HG03378 (cell line): ENCODE measurements around the gene PPFIA1.

Experiments
- ATAC-seq: cut with Tn5 transposase; IDR thresholded peaks from one replicate; pipeline ENCODE4 v1.9.1; 2021; ENCODE audit warnings: mild to moderate bottlenecking, moderate library complexity; ENCODE audit not compliant: unreplicated experiment

Gene PPFIA1

GRCh38 chr11:70352601-70353000 lies 82.1 kb downstream of the PPFIA1 start:
- ATAC-seq: no peak

GRCh38 chr11:70353329-70353728 lies 82.8 kb downstream of the PPFIA1 start:
- no peak for ATAC-seq

GRCh38 chr11:70353900-70354568 lies 83.5 kb downstream of the PPFIA1 start:
- ATAC-seq: no peak

DNA sequence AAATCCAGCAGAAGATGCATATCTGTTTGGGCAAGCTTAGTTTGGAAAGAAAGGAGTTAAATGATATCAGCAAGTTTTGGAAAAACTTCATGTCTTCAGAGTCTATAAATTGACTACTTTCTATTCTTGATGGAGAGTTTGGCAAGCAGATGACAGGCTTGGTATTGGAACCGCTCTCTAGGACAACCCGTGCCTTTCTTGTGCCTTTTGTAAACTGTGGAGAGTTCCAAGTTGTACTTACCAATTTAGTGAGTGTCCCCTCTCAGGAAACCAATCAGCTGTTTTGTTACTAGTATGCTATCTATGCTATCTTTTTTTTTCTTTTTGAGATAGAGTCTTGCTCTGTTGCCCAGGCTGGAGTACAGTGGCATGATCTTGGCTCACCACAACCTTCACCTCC lies 84.1 kb downstream of the PPFIA1 start:
- no peak for ATAC-seq

DNA sequence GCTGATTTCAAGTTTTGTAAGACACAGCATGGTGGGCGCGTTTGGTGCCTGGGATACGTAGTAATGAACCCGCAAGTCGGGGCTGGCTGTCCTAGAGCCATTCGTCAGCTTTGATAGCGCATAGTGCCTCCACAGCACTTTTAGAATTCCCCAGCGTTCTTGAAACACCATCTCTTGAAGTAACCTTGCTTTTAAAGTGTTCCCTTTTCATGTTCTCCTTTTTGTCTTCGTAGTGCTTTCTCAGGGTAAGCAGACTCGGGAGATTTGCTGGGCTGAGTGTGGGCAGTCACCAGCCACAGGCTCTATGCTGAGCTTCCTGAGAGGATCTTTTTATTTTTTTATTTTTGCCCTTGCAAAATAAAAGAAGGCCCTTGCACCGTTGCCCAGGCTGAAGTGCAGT lies 88.3 kb downstream of the PPFIA1 start:
- ATAC-seq: no peak

DNA sequence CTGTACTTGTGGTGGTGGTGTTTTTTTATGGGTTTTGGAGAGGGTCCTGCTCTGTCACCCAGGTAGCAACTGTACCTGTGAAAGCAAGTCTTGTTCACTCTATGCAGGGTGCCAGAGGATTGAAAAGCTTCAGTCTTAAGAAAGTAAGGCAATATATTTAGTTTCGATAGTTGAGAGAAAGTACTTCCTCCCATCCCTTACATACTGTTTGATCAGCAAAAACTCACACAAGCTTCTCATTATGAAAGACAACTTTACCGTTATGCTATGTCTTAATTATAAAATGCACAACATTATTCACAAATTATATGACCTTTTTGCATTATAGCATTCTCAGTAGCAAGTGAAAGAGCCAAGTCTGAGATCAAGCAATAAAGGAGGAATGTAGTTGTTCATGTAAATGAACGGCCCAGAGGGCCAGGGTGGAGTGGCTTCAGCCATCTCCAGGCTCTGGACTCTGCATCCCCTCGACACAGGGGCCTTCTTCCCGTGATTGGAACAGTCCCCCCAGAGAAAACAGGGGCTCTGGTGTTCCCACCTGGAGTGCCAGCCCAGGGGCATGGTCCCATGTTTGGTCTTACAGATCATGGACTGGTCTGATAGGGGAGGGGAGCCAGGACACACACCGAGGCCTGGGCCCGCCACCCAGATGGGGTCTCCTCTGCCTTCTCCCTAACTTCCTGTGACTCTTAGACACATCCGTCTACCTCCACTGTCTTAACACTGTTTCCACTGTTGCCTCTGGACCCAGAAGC lies 89.1 kb downstream of the PPFIA1 start:
- ATAC-seq: no peak

DNA sequence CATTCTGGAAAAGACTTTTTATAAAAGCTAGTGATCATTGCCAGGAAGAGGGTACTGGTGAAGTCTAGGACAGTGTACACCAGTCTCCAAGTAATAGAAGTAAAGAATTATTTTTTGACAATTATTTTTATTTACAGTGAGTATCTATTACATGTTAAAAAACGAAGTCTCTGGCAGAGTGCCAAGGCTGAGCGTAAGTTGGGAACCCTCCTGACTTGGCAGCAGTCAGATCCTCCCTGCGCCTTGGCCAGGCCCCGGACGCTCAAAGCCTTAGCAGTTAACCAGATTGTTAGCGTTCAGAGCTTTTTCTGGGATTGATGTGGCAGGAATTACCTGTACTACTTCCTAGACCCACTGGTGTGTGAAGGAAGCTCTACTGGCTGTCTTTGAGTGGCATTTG lies 89.7 kb downstream of the PPFIA1 start:
- no peak for ATAC-seq

GRCh38 chr11:70364178-70364577 lies 93.7 kb downstream of the PPFIA1 start:
- ATAC-seq: no peak

DNA sequence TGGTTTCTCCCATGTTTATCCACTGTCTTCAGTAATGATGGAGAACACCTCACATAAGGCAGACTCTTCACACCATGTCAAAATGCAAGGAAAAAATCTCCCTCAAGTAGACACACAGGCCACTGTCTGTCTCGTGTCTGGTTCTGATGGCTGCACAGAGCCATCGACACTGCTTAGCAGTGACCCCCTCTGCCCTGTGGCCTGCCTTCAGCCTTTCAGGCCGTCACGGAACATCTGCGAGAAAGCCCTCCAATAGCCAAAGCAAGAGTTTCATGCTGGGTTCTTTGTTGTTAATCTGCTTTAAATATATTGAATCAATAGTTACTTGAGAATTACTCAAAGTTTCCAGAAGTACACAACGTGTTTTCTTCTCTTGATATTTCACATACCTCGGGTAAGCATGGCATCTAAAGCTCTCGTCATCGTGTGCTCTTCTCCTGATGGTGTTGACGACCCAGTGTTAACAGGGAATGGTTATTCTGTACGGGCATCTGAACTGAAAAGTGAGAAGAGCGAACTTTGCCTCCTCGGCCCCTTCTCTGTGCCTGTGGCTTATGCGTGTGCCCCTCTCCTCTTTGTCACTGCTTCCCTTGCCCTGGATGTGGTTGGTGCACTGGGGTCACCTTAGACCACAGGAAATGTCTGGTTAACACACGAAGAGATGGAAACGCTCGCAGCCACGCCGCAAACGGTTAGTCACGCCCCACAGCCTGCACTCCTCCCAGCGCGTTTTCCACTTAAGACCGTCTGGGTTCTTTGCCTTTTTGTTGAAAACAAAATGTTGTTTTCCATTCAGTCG lies 94.5 kb downstream of the PPFIA1 start:
- ATAC-seq: no peak

- no peak for ATAC-seq
Observed at GRCh38 chr11:70365544-70365927, 95.0 kb downstream of the PPFIA1 start.

GRCh38 chr11:70367071-70367470 lies 96.6 kb downstream of the PPFIA1 start:
- ATAC-seq: no peak

DNA sequence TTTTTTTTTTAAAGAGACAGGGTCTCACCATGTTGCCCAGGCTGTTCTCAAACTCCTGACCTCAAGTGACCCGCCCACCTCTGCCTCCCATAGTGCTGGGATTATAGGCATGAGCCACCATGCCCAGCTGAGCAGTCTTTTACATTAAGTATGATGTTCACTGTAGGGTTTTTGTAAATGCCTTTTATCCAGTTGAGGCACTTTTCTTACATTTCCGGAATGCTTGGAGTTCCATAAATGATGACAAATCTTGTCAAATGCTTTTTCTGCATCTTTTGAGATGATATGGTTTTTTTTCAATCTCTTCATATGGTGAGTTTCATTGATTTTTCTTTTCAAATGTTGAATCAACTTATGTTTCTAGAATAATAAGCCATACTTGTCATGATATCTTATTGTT lies 98.5 kb downstream of the PPFIA1 start:
- ATAC-seq: no peak

GRCh38 chr11:70371241-70371640 lies 100.8 kb downstream of the PPFIA1 start:
- ATAC-seq: no peak

- ATAC-seq: no peak
Observed at GRCh38 chr11:70372076-70372475, 101.6 kb downstream of the PPFIA1 start.

DNA sequence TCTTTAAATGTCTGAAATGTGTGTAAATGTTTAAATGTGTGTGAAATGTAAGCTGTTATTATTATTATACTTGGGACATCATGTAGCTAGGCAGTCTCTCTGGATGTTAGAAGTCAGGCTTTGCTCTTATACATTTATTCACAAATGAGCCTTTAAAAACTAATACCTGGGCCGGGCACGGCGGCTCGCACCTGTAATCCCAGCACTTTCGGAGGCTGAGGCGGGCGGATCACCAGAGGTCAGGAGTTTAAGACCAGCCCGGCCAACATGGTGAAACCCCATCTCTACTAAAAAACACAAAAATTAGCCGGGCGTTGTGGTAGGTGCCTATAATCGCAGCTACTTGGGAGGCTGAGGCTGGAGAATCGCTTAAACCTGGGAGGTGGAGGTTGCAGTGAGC lies 106.1 kb downstream of the PPFIA1 start:
- ATAC-seq: no peak

DNA sequence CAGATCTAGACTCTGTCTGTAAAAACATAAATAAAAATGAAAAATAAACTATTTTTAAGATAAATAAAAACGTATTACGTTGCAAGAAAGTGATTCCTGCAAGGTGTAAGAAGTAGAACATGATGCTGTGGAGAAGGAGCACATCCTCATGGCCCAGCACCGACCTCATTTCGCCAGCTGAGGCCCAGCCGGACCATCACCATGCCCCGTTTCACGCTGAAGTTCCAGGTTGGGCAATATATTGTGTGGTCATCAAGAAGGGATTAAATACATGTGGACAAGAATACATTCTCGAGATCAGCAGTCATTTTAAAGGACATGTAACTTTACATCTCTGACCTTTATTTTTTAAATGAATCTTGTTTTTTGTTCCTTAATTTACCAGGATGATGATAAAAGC lies 107.2 kb downstream of the PPFIA1 start:
- no peak for ATAC-seq

- ATAC-seq: no peak
Observed at GRCh38 chr11:70378506-70379134, 108.1 kb downstream of the PPFIA1 start.

GRCh38 chr11:70381350-70381749 lies 110.9 kb downstream of the PPFIA1 start:
- no peak for ATAC-seq

DNA sequence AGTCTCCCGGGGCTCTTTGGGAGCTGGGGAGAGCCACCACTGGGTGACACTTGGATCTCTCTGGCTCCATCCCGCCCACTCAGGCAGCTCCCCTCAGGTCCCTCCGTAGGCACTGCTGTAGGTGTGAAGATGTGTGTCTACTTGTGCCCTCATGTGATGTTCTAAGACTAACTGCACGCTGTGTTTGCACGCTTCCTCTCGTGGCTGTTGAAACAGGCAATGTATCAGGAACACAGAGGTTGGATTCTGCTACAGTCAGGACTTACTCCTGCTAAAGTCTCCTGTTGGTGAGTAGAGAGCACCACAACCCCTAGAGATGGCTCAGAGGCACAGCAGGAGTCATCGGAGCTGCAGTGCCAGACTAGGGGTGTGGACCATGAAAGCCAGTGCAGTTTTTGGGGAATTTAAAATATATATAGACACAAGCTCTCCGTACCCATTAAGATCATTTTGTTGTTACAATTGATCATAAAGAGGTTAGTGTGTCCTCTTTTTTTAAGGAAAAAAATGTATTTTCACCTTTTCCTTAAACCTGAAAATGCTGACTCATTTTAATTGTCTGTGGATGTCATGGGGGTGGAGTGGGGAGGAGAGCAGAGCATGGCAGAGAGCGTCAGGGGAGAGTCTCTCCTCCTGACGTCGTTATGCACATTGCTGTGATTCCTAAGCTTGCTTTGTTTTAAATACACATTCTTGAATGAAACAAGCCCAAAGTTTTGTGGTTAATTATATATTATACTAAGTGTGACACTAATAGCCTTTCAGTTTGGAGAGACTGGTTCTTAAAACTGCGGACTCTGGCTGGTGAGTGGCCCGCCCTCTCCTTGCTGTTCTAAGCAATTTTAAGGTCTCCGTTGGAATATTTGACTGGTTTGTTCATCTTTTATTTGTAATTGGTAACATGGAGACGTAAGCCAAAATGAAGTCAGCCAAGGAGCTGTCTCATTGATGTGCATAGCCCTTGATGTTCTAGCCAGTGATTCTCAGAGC lies 111.7 kb downstream of the PPFIA1 start:
- no peak for ATAC-seq
